HepG2 (cell line): ENCODE data around the gene TNFAIP3. TPM values are rescaled to one million over a fixed set of nuclear protein-coding genes. Genes with fewer than 3 reads are reported as not detected.

Source experiments
- ARID4A ChIP-seq: sonication (generic); formaldehyde crosslinking; IDR thresholded peaks from 2 replicates; pipeline ENCODE4 v1.5.0; 2020; ENCODE audit warnings: mild to moderate bottlenecking, missing genetic modification reagents, borderline replicate concordance
- BATF2 ChIP-seq: sonication (generic); formaldehyde crosslinking; IDR thresholded peaks from 2 replicates; pipeline ENCODE4 v1.8.0; 2022; ENCODE audit warnings: mild to moderate bottlenecking, missing genetic modification reagents, moderate library complexity
- FOXC1 ChIP-seq: sonication (generic); formaldehyde crosslinking; IDR thresholded peaks from 2 replicates; pipeline ENCODE4 v1.8.0; 2022; ENCODE audit warnings: mild to moderate bottlenecking, missing genetic modification reagents, borderline replicate concordance
- FOXK1 ChIP-seq: sonication (generic); formaldehyde crosslinking; IDR thresholded peaks from 2 replicates; pipeline ENCODE4 v1.4.0; 2020; ENCODE audit warnings: low read depth, missing genetic modification reagents, borderline replicate concordance
- FOXK2 ChIP-seq: fragments of 450-650 bp; IDR thresholded peaks from 2 replicates; pipeline ENCODE4 v1.6.1; 2016
- MLXIP ChIP-seq: sonication (generic); formaldehyde crosslinking; IDR thresholded peaks from 2 replicates; pipeline ENCODE4 v1.9.0; 2021; ENCODE audit warnings: missing genetic modification reagents, borderline replicate concordance
- TFAP4 ChIP-seq: sonication (generic); IDR thresholded peaks from 2 replicates; pipeline ENCODE4 v1.6.1; 2016; ENCODE audit warnings: low read depth, borderline replicate concordance
- ZBTB37 ChIP-seq: sonication (generic); formaldehyde crosslinking; IDR thresholded peaks from 2 replicates; pipeline ENCODE4 v1.4.0; 2020; ENCODE audit warnings: mild to moderate bottlenecking, missing genetic modification reagents
- ZNF232 ChIP-seq: sonication (generic); formaldehyde crosslinking; IDR thresholded peaks from 2 replicates; pipeline ENCODE4 v1.4.0; 2020; ENCODE audit warnings: missing genetic modification reagents, borderline replicate concordance
- ZNF337 ChIP-seq: sonication (generic); formaldehyde crosslinking; IDR thresholded peaks from 2 replicates; pipeline ENCODE4 v1.5.1; 2020; ENCODE audit warnings: missing genetic modification reagents, low read depth, mild to moderate bottlenecking, borderline replicate concordance
- ZNF383 ChIP-seq: sonication (generic); formaldehyde crosslinking; IDR thresholded peaks from 2 replicates; pipeline ENCODE4 v1.4.0; 2020; ENCODE audit warnings: missing genetic modification reagents, mild to moderate bottlenecking, borderline replicate concordance
- ZNF557 ChIP-seq: sonication (generic); formaldehyde crosslinking; IDR thresholded peaks from 2 replicates; pipeline ENCODE4 v1.4.0; 2020; ENCODE audit warnings: missing genetic modification reagents
- polyA plus RNA-seq, 8 experiments: library from polyadenylated mRNA; depleted of rRNA in 3 of 8; stranded (reverse) in 7 of 8; unstranded in 1 of 8; fragments of >200 nt; fragmentation: Illumina TruSeq in 4 of 8; extraction: Trizol in 4 of 8; gene quantifications; 2 replicates each; pipeline versions ENCODE4 v1.2.1 to v1.2.3, GENCODE V29; 2011 to 2016; ENCODE audit warnings: low read depth in 4 of 8, missing spikeins in 1 of 8, mixed read lengths in 1 of 8; ENCODE audit not compliant: insufficient read depth in 1 of 8
- total RNA-seq, 5 experiments: library from RNA; depleted of rRNA; stranded (reverse); fragments of >200 nt; fragmentation: Illumina TruSeq; extraction: Trizol; gene quantifications; 2 replicates each; pipeline ENCODE4 v1.2.3, GENCODE V29; 2016; ENCODE audit warnings: low read depth in 1 of 5

Gene TNFAIP3
- total and polyA plus RNA-seq, 2 of the 13 experiments (the other 11 are each of a cell fraction or from before 2014, with no cell fraction given) = 28.2 to 47.1 TPM

GRCh38 chr6:137867685-137868509, 838 bp downstream of the TNFAIP3 start (continued):
- peak; percentile 80 for TF ChIP-seq TFAP4
- no peak for TF ChIP-seq BATF2 (CRISPR knock-in tag)
- TF ChIP-seq FOXC1 = no peak
- TF ChIP-seq FOXK2 = no peak
- no peak for TF ChIP-seq ZNF232 (CRISPR knock-in tag)
- 0 out of 2 replicates have a peak, but pooled peaks have one; percentile 68 for TF ChIP-seq ZNF383 (CRISPR knock-in tag)
- TF ChIP-seq MLXIP (CRISPR knock-in tag) = 0 out of 2 replicates have a peak, but pooled peaks have one; percentile 30
- TF ChIP-seq FOXK1 (CRISPR knock-in tag) = no peak
- TF ChIP-seq ZBTB37 (CRISPR knock-in tag) = no peak
- 0 out of 2 replicates have a peak, but pooled peaks have one; percentile 46 for TF ChIP-seq ZNF557 (CRISPR knock-in tag)
- 0 out of 2 replicates have a peak, but pooled peaks have one; percentile 20 for TF ChIP-seq ARID4A (CRISPR knock-in tag)
- no peak for TF ChIP-seq ZNF337 (CRISPR knock-in tag)
